OCI-LY1 (cell line): ENCODE measurements around the gene SH3BP5L.

Experiments
- EZH2 ChIP-seq: fragments of 200-600 bp; sonication (generic), shearing (Covaris generic); IDR thresholded peaks from 2 replicates; pipeline ENCODE4 v1.8.0; 2017; ENCODE audit warnings: borderline replicate concordance, mixed run types, mild to moderate bottlenecking, antibody characterized with exemption, low read length, moderate library complexity, mixed read lengths
- TF ChIP-seq, protein P1 (sequence below): fragments of 200-600 bp; sonication (generic), shearing (Covaris generic); IDR thresholded peaks from 2 replicates; pipeline ENCODE4 v1.5.1; 2017; ENCODE audit warnings: mild to moderate bottlenecking, antibody characterized with exemption, low read length, moderate library complexity, mixed read lengths

DNA sequence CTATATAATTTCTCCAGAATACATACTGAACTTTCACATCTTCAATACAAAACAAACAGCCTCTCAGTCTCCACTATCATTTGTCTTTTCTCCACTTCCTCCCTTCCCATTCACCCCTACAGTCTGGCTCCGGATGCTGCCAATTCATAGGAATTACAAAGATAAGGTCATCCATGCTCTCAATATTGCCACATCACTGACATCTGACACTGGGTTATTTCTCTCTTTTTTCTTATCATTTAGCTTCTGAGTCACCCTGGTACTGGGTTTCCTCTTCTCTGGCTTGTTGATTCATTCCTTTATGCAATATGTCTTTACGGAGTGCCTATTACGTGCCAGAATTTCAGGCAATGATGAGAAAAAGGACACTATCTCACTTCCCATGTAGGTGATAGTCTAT lies 3.1 kb upstream of the SH3BP5L start:
- TF ChIP-seq, protein P1, sequence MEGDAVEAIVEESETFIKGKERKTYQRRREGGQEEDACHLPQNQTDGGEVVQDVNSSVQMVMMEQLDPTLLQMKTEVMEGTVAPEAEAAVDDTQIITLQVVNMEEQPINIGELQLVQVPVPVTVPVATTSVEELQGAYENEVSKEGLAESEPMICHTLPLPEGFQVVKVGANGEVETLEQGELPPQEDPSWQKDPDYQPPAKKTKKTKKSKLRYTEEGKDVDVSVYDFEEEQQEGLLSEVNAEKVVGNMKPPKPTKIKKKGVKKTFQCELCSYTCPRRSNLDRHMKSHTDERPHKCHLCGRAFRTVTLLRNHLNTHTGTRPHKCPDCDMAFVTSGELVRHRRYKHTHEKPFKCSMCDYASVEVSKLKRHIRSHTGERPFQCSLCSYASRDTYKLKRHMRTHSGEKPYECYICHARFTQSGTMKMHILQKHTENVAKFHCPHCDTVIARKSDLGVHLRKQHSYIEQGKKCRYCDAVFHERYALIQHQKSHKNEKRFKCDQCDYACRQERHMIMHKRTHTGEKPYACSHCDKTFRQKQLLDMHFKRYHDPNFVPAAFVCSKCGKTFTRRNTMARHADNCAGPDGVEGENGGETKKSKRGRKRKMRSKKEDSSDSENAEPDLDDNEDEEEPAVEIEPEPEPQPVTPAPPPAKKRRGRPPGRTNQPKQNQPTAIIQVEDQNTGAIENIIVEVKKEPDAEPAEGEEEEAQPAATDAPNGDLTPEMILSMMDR, result no peak
- TF ChIP-seq EZH2, result no peak
